HG02763 (cell line): Measurements from ENCODE around the gene MACF1.

Experiments
- ATAC-seq: cut with Tn5 transposase; IDR thresholded peaks from one replicate; pipeline ENCODE4 v1.9.1; 2021; ENCODE audit warnings: mild to moderate bottlenecking, moderate library complexity; ENCODE audit not compliant: unreplicated experiment

The MACF1 gene

GRCh38 chr1:39385067-39385988 is 180.8 kb downstream of the MACF1 start:
- no peak for ATAC-seq

GRCh38 chr1:39386997-39387396 is 182.5 kb downstream of the MACF1 start:
- no peak for ATAC-seq

GRCh38 chr1:39387452-39387851 is 183.0 kb downstream of the MACF1 start:
- no peak for ATAC-seq

DNA sequence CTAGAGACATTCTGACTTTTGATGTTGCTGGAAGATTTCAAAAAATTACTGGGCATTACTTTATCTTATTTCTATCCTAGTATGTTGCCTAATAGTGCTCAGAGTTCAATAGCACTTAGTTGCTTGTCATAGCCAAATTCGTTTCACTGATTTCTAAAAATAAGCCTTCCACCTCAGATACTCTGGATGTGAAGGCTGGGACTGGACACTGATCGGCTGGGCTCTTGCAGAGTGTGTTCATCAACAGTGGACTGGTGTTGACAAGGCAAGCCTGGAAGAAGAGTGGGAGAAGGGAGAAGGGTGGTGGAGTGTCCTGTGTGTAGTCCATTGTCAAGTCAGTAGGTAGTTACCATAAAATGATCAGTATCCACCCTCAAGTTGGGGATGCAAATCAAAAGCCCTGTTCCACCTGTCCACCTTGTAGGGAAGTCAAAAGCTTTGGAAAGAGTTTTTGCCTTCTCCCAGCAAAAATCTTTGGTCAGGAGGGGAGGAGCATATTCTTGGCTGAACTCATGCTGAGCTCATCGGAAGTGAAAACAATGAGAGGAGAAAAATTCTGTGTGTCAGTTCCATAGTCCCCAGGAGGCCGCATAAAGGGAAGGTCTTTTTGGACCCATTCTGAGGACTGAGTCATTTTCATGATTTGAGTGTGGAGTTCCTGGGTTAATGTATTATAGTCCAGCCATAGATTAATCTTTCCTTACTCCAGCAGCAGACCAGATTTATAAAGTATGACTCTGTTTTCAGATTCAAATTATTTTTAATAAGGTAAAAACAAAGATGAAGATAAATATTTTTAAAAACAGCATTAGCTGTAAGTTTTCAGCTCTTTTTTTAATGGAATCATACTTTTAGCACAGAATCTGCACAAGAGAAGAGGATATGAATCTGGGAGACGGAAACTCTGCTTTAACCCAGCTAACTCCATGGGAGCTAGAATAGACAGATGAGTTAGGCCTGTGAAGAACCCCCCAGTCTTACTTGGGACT is 187.5 kb downstream of the MACF1 start:
- no peak for ATAC-seq

DNA sequence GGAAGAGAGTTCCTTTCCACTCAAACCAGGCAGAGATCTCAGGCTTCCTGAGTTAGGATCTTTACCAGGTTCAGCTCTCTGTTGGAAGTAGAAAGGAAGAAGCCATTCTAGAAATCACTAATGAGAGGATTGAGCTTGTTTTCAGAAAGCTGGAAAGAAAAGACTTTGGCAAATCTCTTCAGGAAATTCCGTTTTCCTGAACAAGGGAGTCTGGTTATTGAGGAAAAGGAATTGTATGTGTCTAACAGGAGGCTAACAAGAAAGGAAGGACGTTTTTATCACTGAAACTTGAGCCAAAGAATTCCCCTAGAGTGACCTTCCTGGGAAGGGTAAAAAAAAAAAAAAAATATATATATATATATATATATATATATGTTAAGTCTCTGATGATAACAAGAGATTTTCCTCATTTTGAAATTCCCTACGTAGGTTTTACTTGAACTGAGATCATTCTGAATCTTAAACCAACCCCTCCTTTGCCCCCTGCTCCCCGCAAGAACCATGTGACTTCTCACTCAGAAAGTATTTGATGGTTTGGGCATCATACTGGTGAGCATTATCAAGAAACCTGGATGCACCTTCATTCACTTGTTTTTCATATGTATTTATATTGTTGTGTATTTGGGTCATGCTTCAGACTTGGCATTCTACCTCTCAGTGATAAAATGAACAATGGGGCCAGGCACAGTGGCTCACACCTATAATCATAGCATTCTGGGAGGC is 188.5 kb downstream of the MACF1 start:
- no peak for ATAC-seq

GRCh38 chr1:39393645-39394044 is 189.2 kb downstream of the MACF1 start:
- ATAC-seq = no peak

GRCh38 chr1:39394059-39394458 is 189.6 kb downstream of the MACF1 start:
- no peak for ATAC-seq

DNA sequence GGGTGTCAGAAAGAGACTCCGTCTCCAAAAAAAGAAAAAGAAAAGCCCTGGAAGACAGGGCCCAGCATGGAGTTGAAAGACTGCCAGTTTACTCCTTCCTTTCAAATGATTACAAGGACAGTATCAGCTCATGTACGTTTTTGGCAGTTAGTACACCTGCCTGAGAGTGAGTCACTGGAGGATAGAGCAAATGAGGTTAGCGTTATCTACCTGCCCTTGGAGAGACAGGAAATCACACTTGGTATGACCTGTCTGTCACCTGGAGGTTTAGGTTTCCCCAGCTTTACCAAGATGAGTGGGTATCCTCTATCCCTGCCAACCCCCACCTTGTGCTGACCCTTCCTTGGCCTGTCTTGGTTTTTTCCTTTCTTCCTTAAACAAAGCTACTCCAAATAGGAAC is 190.1 kb downstream of the MACF1 start:
- ATAC-seq = no peak

DNA sequence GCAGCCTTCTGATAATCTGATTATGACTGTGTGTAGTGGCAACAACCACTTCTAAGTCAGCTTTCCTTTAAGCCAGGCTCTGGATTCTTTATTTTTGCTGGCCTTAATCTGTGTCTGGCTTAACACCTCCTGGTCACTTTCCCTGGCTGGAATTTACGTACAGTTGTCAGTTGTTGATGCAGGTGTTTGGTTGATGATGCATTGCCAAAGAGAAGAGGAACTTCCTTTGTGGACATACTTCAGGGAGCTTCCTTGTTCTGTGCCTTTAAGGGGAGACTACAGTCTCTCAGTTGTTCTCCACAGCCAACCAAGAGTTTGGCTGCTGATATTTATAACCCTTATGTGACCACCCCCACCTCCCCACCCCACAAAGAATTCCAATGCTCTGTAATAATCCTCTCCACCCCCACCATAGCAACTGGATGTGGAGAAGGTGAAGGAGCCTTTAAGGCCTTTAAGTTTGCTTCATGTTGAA is 190.9 kb downstream of the MACF1 start:
- no peak for ATAC-seq

DNA sequence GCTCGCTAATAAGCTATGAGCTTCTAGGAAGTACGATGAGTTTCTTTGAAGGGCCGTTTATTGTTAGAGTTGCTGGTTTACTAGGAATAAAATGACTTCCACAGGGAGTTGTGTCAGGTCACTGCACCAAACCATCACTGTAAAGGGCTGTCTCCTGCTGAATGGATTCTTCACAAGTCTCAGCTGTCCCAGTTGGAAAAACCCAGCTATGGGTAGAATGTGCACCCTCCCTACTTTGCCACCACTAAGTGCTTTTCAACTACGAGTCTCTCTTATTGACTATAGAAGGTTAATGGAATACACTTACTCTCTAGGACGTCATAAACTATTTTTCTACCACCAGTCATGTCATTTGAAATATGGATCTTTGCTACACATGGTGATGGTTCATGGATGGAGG is 192.2 kb downstream of the MACF1 start:
- ATAC-seq = no peak

DNA sequence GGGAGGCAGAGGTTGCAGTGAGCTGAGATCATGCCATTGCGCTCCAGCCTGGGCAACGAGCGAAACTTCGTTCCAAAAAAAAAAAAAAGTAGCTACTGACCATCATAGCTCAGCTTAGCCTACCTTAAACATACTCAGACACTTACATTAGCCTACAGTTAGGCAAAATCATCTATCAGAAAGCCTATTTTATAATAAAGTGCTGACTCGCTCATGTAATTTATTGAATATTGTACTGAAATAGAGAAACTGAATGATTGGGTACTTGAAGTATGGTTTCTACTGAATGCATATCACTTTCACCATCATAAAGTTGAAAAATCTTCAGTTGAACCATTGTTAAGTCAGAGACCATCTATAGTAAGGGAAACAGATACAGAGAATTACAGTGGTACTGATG is 193.0 kb downstream of the MACF1 start:
- ATAC-seq = no peak

GRCh38 chr1:39398278-39399021 is 194.0 kb downstream of the MACF1 start:
- no peak for ATAC-seq

GRCh38 chr1:39401106-39401505 is 196.6 kb downstream of the MACF1 start:
- no peak for ATAC-seq

GRCh38 chr1:39404876-39405275 is 200.4 kb downstream of the MACF1 start:
- no peak for ATAC-seq

GRCh38 chr1:39405358-39405757 is 200.9 kb downstream of the MACF1 start:
- no peak for ATAC-seq

DNA sequence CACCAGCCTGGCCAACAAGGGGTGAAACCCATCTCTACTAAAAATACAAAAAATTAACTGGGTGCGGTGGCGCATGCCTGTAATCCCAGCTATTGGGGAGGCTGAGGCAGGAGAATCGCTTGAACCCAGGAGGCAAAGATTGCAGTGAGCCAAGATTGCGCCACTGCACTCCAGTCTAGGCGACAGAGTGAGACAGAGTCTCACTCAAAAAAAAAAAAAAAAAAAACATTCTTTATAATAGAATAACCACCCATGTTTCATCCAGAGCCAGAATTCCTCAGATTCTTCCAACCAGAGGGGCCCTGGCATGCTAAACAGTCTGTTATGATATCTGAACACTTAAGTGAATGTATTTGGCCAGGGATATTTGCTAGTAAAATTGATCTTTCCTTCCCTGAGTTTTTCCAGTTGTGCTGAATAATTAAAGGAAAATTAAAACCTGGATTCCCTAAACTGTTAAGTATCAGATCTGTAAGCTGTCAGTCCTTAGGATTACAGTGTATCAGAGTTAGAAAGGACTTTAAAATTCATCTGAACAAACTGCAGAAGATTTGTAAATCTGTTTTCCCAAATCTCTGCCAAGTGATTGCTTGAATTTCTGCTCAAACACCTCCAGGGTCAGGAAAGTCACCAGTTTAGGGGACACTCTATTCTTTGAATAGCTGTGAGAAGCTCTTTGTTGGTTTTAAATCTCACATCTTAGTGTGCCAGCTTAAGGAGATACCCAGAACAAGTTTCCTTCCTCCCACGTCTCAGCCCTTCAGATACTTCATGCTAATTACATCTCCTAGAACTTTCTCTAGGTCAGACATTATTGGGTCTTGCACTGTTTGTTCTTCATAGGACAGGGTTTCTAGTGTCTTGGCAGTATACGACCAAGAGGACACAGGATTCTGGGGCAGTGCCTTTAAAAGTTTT is 202.3 kb downstream of the MACF1 start:
- no peak for ATAC-seq

DNA sequence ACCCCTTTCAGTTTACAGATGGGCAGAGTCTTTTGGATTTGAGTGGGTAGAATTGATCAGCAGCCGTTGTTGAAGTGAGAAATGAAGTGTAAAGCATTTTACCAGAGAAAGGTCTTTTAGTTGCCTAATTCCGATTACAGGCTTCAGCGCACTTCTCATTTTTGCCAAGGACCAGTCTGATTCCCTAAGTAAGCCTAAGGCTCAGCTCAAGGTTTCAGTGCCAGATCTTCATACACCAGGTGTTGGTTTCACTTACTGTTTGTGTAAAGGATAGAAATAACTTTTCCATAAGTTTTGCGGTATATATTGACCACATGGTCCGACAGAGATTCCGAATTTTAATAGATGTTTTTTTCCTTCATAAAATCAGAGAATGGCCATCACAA is 203.0 kb downstream of the MACF1 start:
- no peak for ATAC-seq

DNA sequence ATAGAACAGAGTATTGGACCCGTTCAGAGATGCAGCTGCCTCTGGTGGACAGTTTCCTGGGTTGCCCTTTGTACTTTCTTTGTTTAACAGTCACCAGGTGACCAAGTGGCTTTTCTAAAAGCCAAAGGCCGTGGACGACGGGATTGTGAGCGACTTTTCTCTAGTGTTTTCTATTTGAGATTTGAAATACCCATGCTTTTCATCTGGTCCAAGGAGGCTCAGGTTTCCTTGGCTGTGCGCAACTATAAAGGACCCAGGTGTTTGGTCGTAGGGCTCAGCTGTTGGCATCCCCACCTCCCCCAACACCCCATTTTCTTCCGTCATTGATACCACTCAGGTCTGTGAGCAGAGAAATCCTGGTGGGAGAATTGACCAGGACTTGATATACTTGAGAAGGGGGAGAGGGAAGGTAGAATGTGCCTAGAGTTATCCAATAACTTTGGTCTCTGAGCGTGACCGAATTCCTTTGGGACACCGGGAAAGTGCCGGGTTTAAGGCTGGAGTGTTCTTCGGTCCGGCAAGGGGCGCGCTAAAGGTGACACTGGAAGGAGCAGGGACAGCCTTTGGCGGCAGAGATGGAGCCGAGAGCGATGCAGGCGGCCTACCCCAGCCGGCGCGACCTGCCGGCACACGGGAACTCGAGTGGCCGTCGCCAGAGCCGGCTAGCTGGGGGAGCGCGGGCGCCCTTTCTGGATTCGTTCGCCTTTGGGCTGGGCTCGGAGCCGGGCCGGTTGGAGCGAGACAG is 203.6 kb downstream of the MACF1 start:
- ATAC-seq = no peak
